Measurements from ENCODE around the gene NFKB2.

The NFKB2 gene

DNA sequence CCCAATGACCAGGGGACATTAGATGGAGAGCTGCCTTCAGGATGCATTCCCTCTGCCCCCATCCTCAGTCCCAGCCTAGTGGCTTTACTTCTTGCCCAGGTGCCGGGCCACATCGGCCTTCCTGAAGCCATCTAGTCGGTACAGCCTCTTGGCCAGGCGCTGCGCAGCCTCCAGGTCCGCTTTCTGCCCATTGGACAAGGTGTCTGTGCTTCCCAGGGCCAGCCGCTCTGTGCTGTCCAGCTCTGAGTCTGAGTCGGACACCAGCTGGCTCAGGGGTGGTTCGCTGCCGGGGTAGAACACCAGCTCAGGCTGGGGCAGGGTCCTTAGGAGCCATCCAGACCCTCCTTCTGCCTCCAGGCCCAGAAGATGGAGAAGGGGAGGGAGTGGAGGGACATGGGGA is 16.8 kb downstream of the NFKB2 start:
- no peak for DNase-seq (ENCODE audit: low spot score)
- in situ Hi-C loops (cut with MboI; ENCODE audit: low sequenced_read_pairs, unreplicated experiment): no loop called here
- TF ChIP-seq, protein P1, sequence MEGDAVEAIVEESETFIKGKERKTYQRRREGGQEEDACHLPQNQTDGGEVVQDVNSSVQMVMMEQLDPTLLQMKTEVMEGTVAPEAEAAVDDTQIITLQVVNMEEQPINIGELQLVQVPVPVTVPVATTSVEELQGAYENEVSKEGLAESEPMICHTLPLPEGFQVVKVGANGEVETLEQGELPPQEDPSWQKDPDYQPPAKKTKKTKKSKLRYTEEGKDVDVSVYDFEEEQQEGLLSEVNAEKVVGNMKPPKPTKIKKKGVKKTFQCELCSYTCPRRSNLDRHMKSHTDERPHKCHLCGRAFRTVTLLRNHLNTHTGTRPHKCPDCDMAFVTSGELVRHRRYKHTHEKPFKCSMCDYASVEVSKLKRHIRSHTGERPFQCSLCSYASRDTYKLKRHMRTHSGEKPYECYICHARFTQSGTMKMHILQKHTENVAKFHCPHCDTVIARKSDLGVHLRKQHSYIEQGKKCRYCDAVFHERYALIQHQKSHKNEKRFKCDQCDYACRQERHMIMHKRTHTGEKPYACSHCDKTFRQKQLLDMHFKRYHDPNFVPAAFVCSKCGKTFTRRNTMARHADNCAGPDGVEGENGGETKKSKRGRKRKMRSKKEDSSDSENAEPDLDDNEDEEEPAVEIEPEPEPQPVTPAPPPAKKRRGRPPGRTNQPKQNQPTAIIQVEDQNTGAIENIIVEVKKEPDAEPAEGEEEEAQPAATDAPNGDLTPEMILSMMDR (IDR thresholded peaks at IDR 0.05; ENCODE audit: borderline replicate concordance, control extremely low read depth, extremely low read depth, insufficient read depth, missing control alignments): no peak

DNA sequence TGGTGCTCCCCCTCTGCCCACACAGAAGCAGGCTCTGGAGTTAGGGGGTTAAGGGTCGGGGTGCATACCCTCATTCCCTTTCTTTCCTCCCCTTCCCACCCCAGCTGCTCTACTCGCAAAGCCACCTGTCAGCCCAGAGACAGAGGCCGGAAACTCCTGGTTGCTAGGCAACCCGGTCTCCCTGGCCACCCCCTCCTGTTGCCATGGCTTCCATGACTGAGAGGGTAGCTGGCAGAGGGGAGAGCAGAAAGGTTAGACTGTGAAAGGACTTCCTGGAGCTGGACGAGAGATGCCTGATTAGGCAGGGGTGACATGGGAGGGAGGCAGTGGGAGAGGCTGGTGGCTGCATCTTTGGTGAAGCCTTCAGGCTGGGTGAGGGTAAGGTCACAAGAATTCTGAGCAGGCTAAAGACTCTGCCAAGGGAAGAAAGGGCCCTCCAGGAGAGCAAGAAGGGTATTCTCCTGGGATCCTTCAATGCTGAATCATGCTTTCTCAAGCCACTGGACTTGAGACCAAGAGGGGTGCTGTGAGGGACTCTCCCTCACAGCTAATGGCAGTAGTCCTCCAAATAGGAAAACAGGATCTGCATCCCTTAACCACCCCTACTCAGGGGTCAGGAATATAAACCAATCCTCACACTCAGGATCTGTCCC is 17.7 kb downstream of the NFKB2 start:
- TF ChIP-seq, protein P1 (IDR thresholded peaks at IDR 0.05; ENCODE audit: borderline replicate concordance, control extremely low read depth, extremely low read depth, insufficient read depth, missing control alignments): no peak
- in situ Hi-C loops (cut with MboI; ENCODE audit: low sequenced_read_pairs, unreplicated experiment): no loop called here
- DNase-seq (ENCODE audit: low spot score): peak; percentile 77

DNA sequence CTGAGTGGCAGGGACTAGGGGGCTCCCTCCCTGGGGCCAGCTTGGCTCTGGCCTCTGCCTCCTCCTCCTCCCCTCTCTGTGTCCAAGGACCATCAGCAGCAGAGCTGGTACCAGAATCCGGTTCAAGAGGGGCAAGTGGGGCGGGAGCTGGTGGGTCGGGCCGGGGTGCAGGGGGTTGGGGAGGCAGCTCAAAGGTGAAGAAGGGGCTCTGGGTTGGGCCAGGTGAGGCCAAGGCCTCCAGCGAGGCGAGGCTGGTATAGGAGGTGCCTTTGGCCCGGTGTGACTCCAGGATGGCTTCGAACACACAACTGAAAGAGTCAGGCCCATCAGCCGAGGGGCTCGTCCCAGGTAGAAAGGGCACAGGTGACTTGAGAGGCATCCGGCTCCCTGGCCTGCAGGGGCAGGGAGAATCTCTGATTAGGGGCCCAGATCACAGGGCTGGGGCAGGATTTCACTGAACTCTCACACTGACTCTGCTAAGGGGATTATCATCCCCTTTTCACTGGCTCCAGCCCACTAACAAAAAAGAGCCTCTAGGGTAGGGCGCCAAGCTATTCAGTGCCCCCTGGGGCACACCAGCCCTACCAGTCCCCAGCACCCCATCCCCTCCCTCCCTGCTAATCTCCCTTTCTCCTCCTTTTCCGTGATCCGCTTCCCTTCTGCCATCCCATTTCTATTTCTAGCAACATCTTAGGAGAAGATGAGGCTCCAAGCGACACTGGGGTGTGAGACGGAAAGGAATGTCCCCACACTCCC is 18.5 kb downstream of the NFKB2 start:
- in situ Hi-C loops (cut with MboI; ENCODE audit: low sequenced_read_pairs, unreplicated experiment): no loop called here
- no peak for DNase-seq (ENCODE audit: low spot score)
- TF ChIP-seq, protein P1 (IDR thresholded peaks at IDR 0.05; ENCODE audit: borderline replicate concordance, control extremely low read depth, extremely low read depth, insufficient read depth, missing control alignments): no peak

DNA sequence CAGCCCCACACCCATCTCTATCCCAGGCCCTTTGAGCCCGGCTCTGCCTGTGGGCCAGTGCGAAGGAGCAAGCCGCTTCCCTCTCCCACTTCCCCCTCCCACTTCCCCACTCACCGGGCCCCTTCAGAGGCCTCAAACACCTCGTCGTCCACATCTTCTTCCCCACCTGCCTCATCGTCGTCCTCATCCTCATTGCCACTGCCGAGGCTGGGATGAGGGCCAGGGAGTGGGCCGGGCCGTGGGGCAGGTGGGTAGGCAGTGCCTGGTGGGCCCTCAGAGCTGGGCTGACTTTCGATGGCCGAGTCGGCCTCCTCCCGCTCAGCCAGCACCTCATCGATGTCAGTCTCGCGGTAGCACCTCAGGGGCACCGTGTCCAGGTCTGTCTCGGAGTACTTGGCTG is 19.2 kb downstream of the NFKB2 start:
- in situ Hi-C loops (cut with MboI; ENCODE audit: low sequenced_read_pairs, unreplicated experiment): no loop called here
- TF ChIP-seq, protein P1 (IDR thresholded peaks at IDR 0.05; ENCODE audit: borderline replicate concordance, control extremely low read depth, extremely low read depth, insufficient read depth, missing control alignments): no peak
- no peak for DNase-seq (ENCODE audit: low spot score)

- TF ChIP-seq, protein P1 (IDR thresholded peaks at IDR 0.05; ENCODE audit: borderline replicate concordance, control extremely low read depth, extremely low read depth, insufficient read depth, missing control alignments): no peak
- in situ Hi-C loops (cut with MboI; ENCODE audit: low sequenced_read_pairs, unreplicated experiment): no loop called here
- DNase-seq (ENCODE audit: low spot score): no peak
These were observed 20.8 kb downstream of the NFKB2 start for GRCh38 chr10:102416283-102416682.

- in situ Hi-C loops (cut with MboI; ENCODE audit: low sequenced_read_pairs, unreplicated experiment): no loop called here
- TF ChIP-seq, protein P1 (IDR thresholded peaks at IDR 0.05; ENCODE audit: borderline replicate concordance, control extremely low read depth, extremely low read depth, insufficient read depth, missing control alignments): no peak
- DNase-seq (ENCODE audit: low spot score): no peak
These were observed 21.2 kb downstream of the NFKB2 start for GRCh38 chr10:102416695-102417094.
